Activated CD8-positive, alpha-beta T cell treated with anti-CD3 and anti-CD28 coated beads for 36 hours (primary cell): ENCODE measurements around the gene NMRAL1. TPM values are rescaled to one million over a fixed set of nuclear protein-coding genes. Genes with fewer than 3 reads are reported as not detected.
A peak's percentile ranks its signal among the peaks of the same experiment; 100 is the strongest.

Experiments
- ATAC-seq: fragments of 200-7000 bp; cut with Tn5 transposase; one replicate; pipeline ENCODE4 v1.10.0; 2021; ENCODE audit warnings: mild to moderate bottlenecking, moderate library complexity
- CTCF ChIA-PET: fragments of 350-600 bp; sonication (Branson Sonifier 250); formaldehyde crosslinking; loops from one replicate; lab custom pipeline; 2021; ENCODE audit warnings: antibody characterized with exemption; lab: Charles Lee
- POLR2A ChIA-PET: fragments of 350-600 bp; sonication (Branson Sonifier 250); formaldehyde crosslinking; loops from one replicate; lab custom pipeline; 2021; ENCODE audit warnings: antibody characterized with exemption; lab: Charles Lee
- DNase-seq: peaks from one replicate; pipeline ENCODE4 v3.0.0-alpha.2; 2020
- H3K27ac Mint-ChIP-seq: one replicate; pipeline ENCODE4 v1.8.0; 2021; ENCODE audit warnings: mild to moderate bottlenecking, mixed read lengths
- H3K27me3 Mint-ChIP-seq: one replicate; pipeline ENCODE4 v1.8.0; 2021; ENCODE audit warnings: mixed read lengths
- H3K36me3 Mint-ChIP-seq: one replicate; pipeline ENCODE4 v1.8.0; 2021; ENCODE audit warnings: low read depth, mixed read lengths
- H3K4me1 Mint-ChIP-seq: one replicate; pipeline ENCODE4 v1.8.0; 2021; ENCODE audit warnings: low read depth, mixed read lengths
- H3K4me3 Mint-ChIP-seq: one replicate; pipeline ENCODE4 v1.8.0; 2021; ENCODE audit warnings: mild to moderate bottlenecking, moderate library complexity, mixed read lengths
- H3K9me3 Mint-ChIP-seq: one replicate; pipeline ENCODE4 v1.8.0; 2021; ENCODE audit warnings: mixed read lengths
- intact Hi-C: fragments of 100-400 bp; cut with micrococcal nuclease; formaldehyde crosslinking; loops from one replicate; pipeline ENCODE4 v1.10.0; 2022
- total RNA-seq, 2 experiments: library from RNA; stranded (reverse); gene quantifications; one replicate each; pipeline ENCODE4 v1.2.3, GENCODE V29; 2021
- TF ChIP-seq, protein P1 (sequence below): fragments of 200-600 bp; IDR thresholded peaks from one replicate; pipeline ENCODE4 v1.8.0; 2022; ENCODE audit warnings: antibody characterized with exemption, mild to moderate bottlenecking

Gene NMRAL1
- total RNA-seq, 2 experiments from 2014 or later = 45.3 to 53.6 TPM

GRCh38 chr16:4519274-4520058 is 45.0 kb upstream of the NMRAL1 start:
- Mint-ChIP-seq H3K9me3 (no peaks in the 10 kb centered on the region), H3K36me3 (no peaks in the 10 kb centered on the region), H3K4me1 (peaks cover 24% of the 10 kb centered on the region), H3K27me3 (no peaks in the 10 kb centered on the region), H3K27ac (no peak overlapping the region), H3K4me3 (no peak overlapping the region)
- ATAC-seq (no peak), DNase-seq (no peak)
- ChIA-PET POLR2A (interaction anchor here (1.3 kb wide), 1 partner anchor 10 kb away, joined by 3 read pairs; no protein-coding TSS in a partner anchor), CTCF (interaction anchor here (1.0 to 2.7 kb wide), 5 partner anchors 10 to 66 kb away, joined by 3 to 23 read pairs (median 7); no protein-coding TSS in a partner anchor)
- intact Hi-C loops = no loop called here
- TF ChIP-seq, protein P1, sequence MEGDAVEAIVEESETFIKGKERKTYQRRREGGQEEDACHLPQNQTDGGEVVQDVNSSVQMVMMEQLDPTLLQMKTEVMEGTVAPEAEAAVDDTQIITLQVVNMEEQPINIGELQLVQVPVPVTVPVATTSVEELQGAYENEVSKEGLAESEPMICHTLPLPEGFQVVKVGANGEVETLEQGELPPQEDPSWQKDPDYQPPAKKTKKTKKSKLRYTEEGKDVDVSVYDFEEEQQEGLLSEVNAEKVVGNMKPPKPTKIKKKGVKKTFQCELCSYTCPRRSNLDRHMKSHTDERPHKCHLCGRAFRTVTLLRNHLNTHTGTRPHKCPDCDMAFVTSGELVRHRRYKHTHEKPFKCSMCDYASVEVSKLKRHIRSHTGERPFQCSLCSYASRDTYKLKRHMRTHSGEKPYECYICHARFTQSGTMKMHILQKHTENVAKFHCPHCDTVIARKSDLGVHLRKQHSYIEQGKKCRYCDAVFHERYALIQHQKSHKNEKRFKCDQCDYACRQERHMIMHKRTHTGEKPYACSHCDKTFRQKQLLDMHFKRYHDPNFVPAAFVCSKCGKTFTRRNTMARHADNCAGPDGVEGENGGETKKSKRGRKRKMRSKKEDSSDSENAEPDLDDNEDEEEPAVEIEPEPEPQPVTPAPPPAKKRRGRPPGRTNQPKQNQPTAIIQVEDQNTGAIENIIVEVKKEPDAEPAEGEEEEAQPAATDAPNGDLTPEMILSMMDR = no peak

GRCh38 chr16:4517812-4518680 is 43.6 kb upstream of the NMRAL1 start:
- intact Hi-C loops = no loop called here
- CTCF ChIA-PET = interaction anchor here (1.0 to 2.7 kb wide), 7 partner anchors 8 to 106 kb away, joined by 3 to 23 read pairs (median 5); partner anchors contain the start of gene NMRAL1
- Mint-ChIP-seq H3K27me3 (no peaks in the 10 kb centered on the region), H3K27ac (no peak overlapping the region), H3K9me3 (no peaks in the 10 kb centered on the region), H3K36me3 (peaks cover 2% of the 10 kb centered on the region), H3K4me3 (no peak overlapping the region), H3K4me1 (peaks cover 35% of the 10 kb centered on the region)
- no peak for ATAC-seq
- POLR2A ChIA-PET = interaction anchor here (1.3 kb wide), 1 partner anchor 11 kb away, joined by 3 read pairs; no protein-coding TSS in a partner anchor
- TF ChIP-seq, protein P1 = peak; percentile 49
- peak; percentile 27 for DNase-seq

DNA sequence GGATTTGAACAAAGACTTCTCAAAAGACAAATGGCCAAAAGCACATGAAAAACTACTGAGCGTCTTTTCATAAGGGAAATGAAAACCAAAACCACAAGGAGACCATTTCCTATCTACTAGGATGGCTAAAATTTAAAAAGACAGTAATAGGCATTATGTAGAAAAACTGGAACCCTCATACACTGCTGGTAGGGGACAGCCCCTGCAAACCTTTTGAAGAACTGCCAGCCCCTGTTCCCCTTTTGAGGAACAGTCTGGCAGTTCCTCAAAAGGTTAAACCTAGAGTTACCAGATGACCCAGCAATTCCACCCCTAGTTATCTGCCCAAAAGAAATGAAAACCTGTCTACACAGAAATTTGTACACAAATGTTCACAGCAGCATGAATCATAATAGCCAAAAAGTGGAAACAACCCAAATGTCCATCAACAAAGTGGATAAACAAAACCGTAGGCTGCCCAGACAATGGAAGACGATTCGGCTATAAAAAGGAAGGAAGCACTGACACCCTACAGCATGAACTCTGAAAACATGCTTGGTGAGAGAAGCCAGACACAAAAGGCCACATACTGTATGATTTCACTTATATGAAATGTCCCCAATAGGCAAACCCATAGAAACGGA is 41.3 kb upstream of the NMRAL1 start:
- peaks cover 44% of the 10 kb centered on the region for H3K4me1 Mint-ChIP-seq
- ChIA-PET CTCF (interaction anchor here (1.4 to 2.5 kb wide), 4 partner anchors 10 to 70 kb away, joined by 5 to 24 read pairs (median 8); partner anchors contain the start of gene CDIP1), POLR2A (no interaction called here)
- no peak for DNase-seq
- H3K27me3 Mint-ChIP-seq = no peaks in the 10 kb centered on the region
- ATAC-seq = peak; percentile 66
- H3K4me3 Mint-ChIP-seq = peak overlapping the region; percentile 31
- peak overlapping the region; percentile 89 for H3K27ac Mint-ChIP-seq
- TF ChIP-seq, protein P1 = no peak
- intact Hi-C loops = no loop called here
- H3K9me3 Mint-ChIP-seq = no peaks in the 10 kb centered on the region
- peaks cover 16% of the 10 kb centered on the region for H3K36me3 Mint-ChIP-seq

- ChIA-PET POLR2A (interaction anchor here (0.9 to 1.3 kb wide), 6 partner anchors 9 to 34 kb away, joined by 3 to 5 read pairs (median 3); no protein-coding TSS in a partner anchor), CTCF (interaction anchor here (0.9 to 2.5 kb wide), 7 partner anchors 8 to 71 kb away, joined by 3 to 24 read pairs (median 6); partner anchors contain the start of gene CDIP1)
- Mint-ChIP-seq H3K9me3 (no peaks in the 10 kb centered on the region), H3K4me1 (peaks cover 44% of the 10 kb centered on the region), H3K27me3 (no peaks in the 10 kb centered on the region), H3K27ac (peak overlapping the region; percentile 89), H3K4me3 (no peak overlapping the region), H3K36me3 (peaks cover 21% of the 10 kb centered on the region)
- TF ChIP-seq, protein P1 = no peak
- intact Hi-C loops = no loop called here
- DNase-seq = no peak
- no peak for ATAC-seq
These were observed 40.2 kb upstream of the NMRAL1 start for GRCh38 chr16:4514606-4515005.
